Loucy (cell line): ENCODE measurements around the gene CTPS2.

Source experiments
- CTCF ChIP-seq: fragments of 200-600 bp; sonication (generic); conservative IDR thresholded peaks from 2 replicates; pipeline ENCODE4 v1.5.1; 2014; ENCODE audit warnings: mild to moderate bottlenecking, antibody characterized with exemption, low read length
- EZH2phosphoT487 ChIP-seq: fragments of 200-600 bp; IDR thresholded peaks from 2 replicates; pipeline ENCODE4 v1.6.1; 2018; ENCODE audit warnings: antibody characterized with exemption, mild to moderate bottlenecking, moderate library complexity, borderline replicate concordance

GRCh38 chrX:16683007-16683664 lies 29.3 kb downstream of the CTPS2 start:
- no peak for TF ChIP-seq CTCF
- TF ChIP-seq EZH2phosphoT487, result no peak
